WTC11 (cell line): ENCODE data around the gene KLK12. TPM values are rescaled to one million over a fixed set of nuclear protein-coding genes. Genes with fewer than 3 reads are reported as not detected.

Experiments used
- total RNA-seq: library from RNA; stranded (reverse); gene quantifications from 3 replicates; pipeline ENCODE4 v1.2.3, GENCODE V29; 2021

KLK12 gene
- total RNA-seq, 1 experiment from 2014 or later: not detected

Other genes starting within 250 kb of the KLK12 start
- not detected in 3 replicates for gene ACP4, start 244.6 kb downstream of the KLK12 start, total RNA-seq
- gene KLK1, start 211.2 kb downstream of the KLK12 start, total RNA-seq: 3.9 to 6.0 TPM (median 5.4 TPM) in 3 replicates
- not detected in 3 replicates for gene KLK15, start 201.4 kb downstream of the KLK12 start, total RNA-seq
- gene KLK3, start 180.1 kb downstream of the KLK12 start, total RNA-seq: 0.13 to 0.25 TPM (median 0.16 TPM) in 3 replicates
- 0.18 to 0.46 TPM in 2 of 3 replicates, not detected in the other for gene KLK2, start 161.6 kb downstream of the KLK12 start, total RNA-seq
- 0.27 to 0.82 TPM (median 0.70 TPM) in 3 replicates for gene KLK4, start 123.6 kb downstream of the KLK12 start, total RNA-seq
- 0.66 to 1.0 TPM (median 0.69 TPM) in 3 replicates for gene KLK5, start 82.0 kb downstream of the KLK12 start, total RNA-seq
- 0.52 to 1.1 TPM (median 0.92 TPM) in 3 replicates for gene KLK6, start 65.4 kb downstream of the KLK12 start, total RNA-seq
- gene KLK7, start 51.1 kb downstream of the KLK12 start, total RNA-seq: 0.66 to 0.87 TPM (median 0.78 TPM) in 3 replicates
- 4.4 to 6.9 TPM (median 5.9 TPM) in 3 replicates for gene KLK8, start 33.4 kb downstream of the KLK12 start, total RNA-seq
- 3.2 to 4.9 TPM (median 4.9 TPM) in 3 replicates for gene KLK10, start 15.3 kb downstream of the KLK12 start, total RNA-seq
- 0.23 to 0.55 TPM (median 0.27 TPM) in 3 replicates for gene KLK11, start 8.4 kb downstream of the KLK12 start, total RNA-seq
- gene KLK13, start 30.1 kb upstream of the KLK12 start, total RNA-seq: 3.1 to 5.0 TPM (median 4.5 TPM) in 3 replicates
- 1.1 to 1.6 TPM (median 1.4 TPM) in 3 replicates for gene KLK14, start 47.9 kb upstream of the KLK12 start, total RNA-seq
- 8.6 to 10.3 TPM (median 8.9 TPM) in 3 replicates for gene CTU1, start 73.4 kb upstream of the KLK12 start, total RNA-seq
- gene SIGLEC9, start 89.9 kb upstream of the KLK12 start, total RNA-seq: not detected in 3 replicates
- gene SIGLEC7, start 107.3 kb upstream of the KLK12 start, total RNA-seq: not detected in 3 replicates
- 0.25 to 0.57 TPM (median 0.31 TPM) in 3 replicates for gene CD33, start 190.1 kb upstream of the KLK12 start, total RNA-seq
- not detected in 3 replicates for gene SIGLECL1, start 216.1 kb upstream of the KLK12 start, total RNA-seq